Activated CD4-positive, alpha-beta memory T cell treated with anti-CD3 and anti-CD28 coated beads for 36 hours (primary cell): ENCODE results near the gene PTCH1. TPM values are rescaled to one million over a fixed set of nuclear protein-coding genes. Genes with fewer than 3 reads are reported as not detected.
A peak's percentile ranks its signal among the peaks of the same experiment; 100 is the strongest.

ENCODE experiments used
- CTCF ChIA-PET: fragments of 350-600 bp; sonication (Branson Sonifier 250); formaldehyde crosslinking; loops from one replicate; lab custom pipeline; 2021; ENCODE audit warnings: antibody characterized with exemption, inconsistent platforms; lab: Charles Lee
- POLR2A ChIA-PET: fragments of 350-600 bp; sonication (Branson Sonifier 250); formaldehyde crosslinking; loops from one replicate; lab custom pipeline; 2021; ENCODE audit warnings: antibody characterized with exemption; lab: Charles Lee
- DNase-seq: peaks from one replicate; pipeline ENCODE4 v3.0.0-alpha.2; 2020
- H3K27ac Mint-ChIP-seq: one replicate; pipeline ENCODE4 v1.8.0; 2021; ENCODE audit warnings: mixed read lengths
- H3K27me3 Mint-ChIP-seq: one replicate; pipeline ENCODE4 v1.8.0; 2021; ENCODE audit warnings: mixed read lengths
- H3K36me3 Mint-ChIP-seq: one replicate; pipeline ENCODE4 v1.8.0; 2021; ENCODE audit warnings: mixed read lengths
- H3K4me1 Mint-ChIP-seq: one replicate; pipeline ENCODE4 v1.8.0; 2021; ENCODE audit warnings: low read depth, mixed read lengths
- H3K4me3 Mint-ChIP-seq: one replicate; pipeline ENCODE4 v1.8.0; 2021; ENCODE audit warnings: mild to moderate bottlenecking, mixed read lengths
- H3K9me3 Mint-ChIP-seq: one replicate; pipeline ENCODE4 v1.8.0; 2021; ENCODE audit warnings: mixed read lengths
- intact Hi-C: fragments of 100-400 bp; cut with micrococcal nuclease; formaldehyde crosslinking; loops from one replicate; pipeline ENCODE4 v1.15.1; 2023
- total RNA-seq, 2 experiments: library from RNA; stranded (reverse); gene quantifications; one replicate each; pipeline ENCODE4 v1.2.3, GENCODE V29; 2021

Gene PTCH1
- total RNA-seq, 2 experiments from 2014 or later = 3.9 to 6.3 TPM

- CTCF ChIA-PET = no interaction called here
- H3K4me1 Mint-ChIP-seq = peaks cover 31% of the 10 kb centered on the region
Observed at GRCh38 chr9:95505072-95505716, 11.6 kb downstream of the PTCH1 start.

GRCh38 chr9:95504053-95504963, 12.5 kb downstream of the PTCH1 start:
- Mint-ChIP-seq H3K9me3 (no peaks in the 10 kb centered on the region), H3K4me1 (peaks cover 25% of the 10 kb centered on the region), H3K4me3 (peak overlapping the region; percentile 66), H3K36me3 (no peaks in the 10 kb centered on the region), H3K27ac (no peak overlapping the region), H3K27me3 (peaks cover 23% of the 10 kb centered on the region)
- POLR2A ChIA-PET = no interaction called here
- intact Hi-C loops = loop anchor here (10.0 kb wide), 1 partner anchor 1340 kb away; no protein-coding TSS in a partner anchor
- CTCF ChIA-PET = interaction anchor here (0.5 to 0.7 kb wide), 2 partner anchors 40 to 523 kb away, joined by 3 to 4 read pairs; no protein-coding TSS in a partner anchor
- no peak for DNase-seq

More at GRCh38 chr9:95505072-95505716, 11.6 kb downstream of the PTCH1 start:
- peak overlapping the region; percentile 66 for H3K4me3 Mint-ChIP-seq
- no peaks in the 10 kb centered on the region for H3K9me3 Mint-ChIP-seq
- H3K27ac Mint-ChIP-seq = peak overlapping the region; percentile 19
- POLR2A ChIA-PET = no interaction called here
- intact Hi-C loops = loop anchor here (5.0 to 10.0 kb wide), 2 partner anchors 778 to 1340 kb away; partner anchors contain the start of gene AOPEP
- H3K36me3 Mint-ChIP-seq = no peaks in the 10 kb centered on the region
- H3K27me3 Mint-ChIP-seq = peaks cover 24% of the 10 kb centered on the region
- DNase-seq = no peak

GRCh38 chr9:95503369-95503768, 13.4 kb downstream of the PTCH1 start:
- H3K27me3 Mint-ChIP-seq = peaks cover 23% of the 10 kb centered on the region
- H3K9me3 Mint-ChIP-seq = no peaks in the 10 kb centered on the region
- no peak overlapping the region for H3K4me3 Mint-ChIP-seq
- intact Hi-C loops = loop anchor here (10.0 kb wide), 1 partner anchor 1339 kb away; no protein-coding TSS in a partner anchor
- H3K27ac Mint-ChIP-seq = no peak overlapping the region
- POLR2A ChIA-PET = no interaction called here
- no peaks in the 10 kb centered on the region for H3K36me3 Mint-ChIP-seq
- DNase-seq = no peak
- CTCF ChIA-PET = interaction anchor here (0.5 kb wide), 1 partner anchor 524 kb away, joined by 3 read pairs; no protein-coding TSS in a partner anchor
- peaks cover 25% of the 10 kb centered on the region for H3K4me1 Mint-ChIP-seq

GRCh38 chr9:95502248-95502647, 14.5 kb downstream of the PTCH1 start:
- intact Hi-C loops = loop anchor here (10.0 kb wide), 1 partner anchor 1337 kb away; no protein-coding TSS in a partner anchor
- Mint-ChIP-seq H3K9me3 (no peaks in the 10 kb centered on the region), H3K36me3 (no peaks in the 10 kb centered on the region), H3K27ac (no peak overlapping the region), H3K4me1 (peaks cover 36% of the 10 kb centered on the region), H3K4me3 (no peak overlapping the region), H3K27me3 (peaks cover 22% of the 10 kb centered on the region)
- CTCF ChIA-PET = no interaction called here
- DNase-seq = no peak
- POLR2A ChIA-PET = no interaction called here

- DNase-seq = no peak
- H3K27me3 Mint-ChIP-seq = peaks cover 19% of the 10 kb centered on the region
- no peaks in the 10 kb centered on the region for H3K36me3 Mint-ChIP-seq
- no peak overlapping the region for H3K27ac Mint-ChIP-seq
- H3K4me1 Mint-ChIP-seq = peaks cover 39% of the 10 kb centered on the region
- CTCF ChIA-PET = no interaction called here
- no peaks in the 10 kb centered on the region for H3K9me3 Mint-ChIP-seq
- intact Hi-C loops = loop anchor here (10.0 kb wide), 2 partner anchors 325 to 1335 kb away; no protein-coding TSS in a partner anchor
- no peak overlapping the region for H3K4me3 Mint-ChIP-seq
- POLR2A ChIA-PET = no interaction called here
Observed at GRCh38 chr9:95499847-95500246, 16.9 kb downstream of the PTCH1 start.

- ChIA-PET CTCF (no interaction called here), POLR2A (no interaction called here)
- peaks cover 41% of the 10 kb centered on the region for H3K4me1 Mint-ChIP-seq
- intact Hi-C loops = loop anchor here (10.0 kb wide), 1 partner anchor 324 kb away; no protein-coding TSS in a partner anchor
- no peaks in the 10 kb centered on the region for H3K9me3 Mint-ChIP-seq
- H3K27ac Mint-ChIP-seq = no peak overlapping the region
- no peak overlapping the region for H3K4me3 Mint-ChIP-seq
- no peak for DNase-seq
- H3K36me3 Mint-ChIP-seq = no peaks in the 10 kb centered on the region
- H3K27me3 Mint-ChIP-seq = peaks cover 13% of the 10 kb centered on the region
Observed at GRCh38 chr9:95499046-95499676, 17.6 kb downstream of the PTCH1 start.

DNA sequence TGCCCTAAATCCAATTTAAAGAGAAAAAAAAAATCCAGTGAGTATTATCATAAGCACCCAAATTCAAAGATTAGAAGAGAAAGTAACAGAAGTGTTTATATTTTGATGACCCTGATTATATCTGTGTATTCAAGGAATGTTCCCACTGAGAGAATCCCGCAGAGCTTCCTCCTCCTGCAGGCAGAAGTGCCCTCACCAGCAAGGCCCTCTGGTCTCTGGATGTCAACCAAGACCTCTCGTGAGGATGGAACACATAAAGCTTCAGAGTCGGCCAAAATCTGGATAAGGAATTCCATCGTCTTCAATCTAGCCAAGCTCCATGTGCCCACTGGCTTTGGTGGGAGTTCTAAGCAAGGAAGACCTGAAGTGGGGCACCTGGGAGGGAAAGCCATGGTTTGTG, 18.1 kb downstream of the PTCH1 start:
- H3K4me3 Mint-ChIP-seq = no peak overlapping the region
- ChIA-PET POLR2A (no interaction called here), CTCF (no interaction called here)
- no peaks in the 10 kb centered on the region for H3K36me3 Mint-ChIP-seq
- H3K4me1 Mint-ChIP-seq = peaks cover 41% of the 10 kb centered on the region
- intact Hi-C loops = loop anchor here (10.0 kb wide), 1 partner anchor 324 kb away; no protein-coding TSS in a partner anchor
- H3K27me3 Mint-ChIP-seq = peaks cover 12% of the 10 kb centered on the region
- DNase-seq = no peak
- no peak overlapping the region for H3K27ac Mint-ChIP-seq
- no peaks in the 10 kb centered on the region for H3K9me3 Mint-ChIP-seq

GRCh38 chr9:95497772-95498171, 19.0 kb downstream of the PTCH1 start:
- no peaks in the 10 kb centered on the region for H3K9me3 Mint-ChIP-seq
- peaks cover 8% of the 10 kb centered on the region for H3K27me3 Mint-ChIP-seq
- ChIA-PET POLR2A (no interaction called here), CTCF (no interaction called here)
- no peak for DNase-seq
- peaks cover 40% of the 10 kb centered on the region for H3K4me1 Mint-ChIP-seq
- intact Hi-C loops = loop anchor here (10.0 kb wide), 1 partner anchor 323 kb away; no protein-coding TSS in a partner anchor
- H3K27ac Mint-ChIP-seq = no peak overlapping the region
- H3K36me3 Mint-ChIP-seq = no peaks in the 10 kb centered on the region
- H3K4me3 Mint-ChIP-seq = no peak overlapping the region

DNA sequence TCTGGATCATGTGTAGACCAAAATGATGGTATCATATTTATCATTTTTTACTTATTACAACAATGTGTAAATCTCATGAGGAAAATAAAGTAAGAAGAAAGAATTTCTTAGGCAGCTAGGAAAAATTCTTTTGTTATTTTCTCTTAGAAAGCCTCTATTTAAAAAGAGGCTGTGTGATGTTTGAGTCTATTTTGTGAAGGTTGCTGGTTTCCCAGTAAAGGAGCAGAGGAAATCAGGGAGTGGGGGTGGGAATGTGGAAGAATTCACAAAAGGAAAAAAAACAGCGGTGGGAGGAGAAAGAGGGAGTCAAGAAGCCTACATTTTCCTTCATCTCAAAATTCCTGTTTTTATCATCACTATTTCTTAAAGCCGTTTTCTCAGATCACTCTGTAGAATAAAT, 20.1 kb downstream of the PTCH1 start:
- POLR2A ChIA-PET = no interaction called here

GRCh38 chr9:95495961-95496360, 20.8 kb downstream of the PTCH1 start:
- Mint-ChIP-seq H3K4me1 (peaks cover 48% of the 10 kb centered on the region), H3K27me3 (peaks cover 4% of the 10 kb centered on the region), H3K9me3 (no peaks in the 10 kb centered on the region), H3K27ac (no peak overlapping the region), H3K36me3 (no peaks in the 10 kb centered on the region), H3K4me3 (no peak overlapping the region)
- POLR2A ChIA-PET = interaction anchor here (1.3 kb wide), 1 partner anchor 11 kb away, joined by 3 read pairs; no protein-coding TSS in a partner anchor
- intact Hi-C loops = loop anchor here (2.0 to 10.0 kb wide), 2 partner anchors 33 to 321 kb away; no protein-coding TSS in a partner anchor
- CTCF ChIA-PET = no interaction called here
- DNase-seq = no peak

More for the DNA sequence above, 20.1 kb downstream of the PTCH1 start:
- peaks cover 4% of the 10 kb centered on the region for H3K27me3 Mint-ChIP-seq
- no peak for DNase-seq
- intact Hi-C loops = loop anchor here (10.0 kb wide), 1 partner anchor 322 kb away; no protein-coding TSS in a partner anchor
- no peaks in the 10 kb centered on the region for H3K36me3 Mint-ChIP-seq
- no peak overlapping the region for H3K4me3 Mint-ChIP-seq
- CTCF ChIA-PET = no interaction called here
- H3K27ac Mint-ChIP-seq = no peak overlapping the region
- peaks cover 46% of the 10 kb centered on the region for H3K4me1 Mint-ChIP-seq
- H3K9me3 Mint-ChIP-seq = no peaks in the 10 kb centered on the region

DNA sequence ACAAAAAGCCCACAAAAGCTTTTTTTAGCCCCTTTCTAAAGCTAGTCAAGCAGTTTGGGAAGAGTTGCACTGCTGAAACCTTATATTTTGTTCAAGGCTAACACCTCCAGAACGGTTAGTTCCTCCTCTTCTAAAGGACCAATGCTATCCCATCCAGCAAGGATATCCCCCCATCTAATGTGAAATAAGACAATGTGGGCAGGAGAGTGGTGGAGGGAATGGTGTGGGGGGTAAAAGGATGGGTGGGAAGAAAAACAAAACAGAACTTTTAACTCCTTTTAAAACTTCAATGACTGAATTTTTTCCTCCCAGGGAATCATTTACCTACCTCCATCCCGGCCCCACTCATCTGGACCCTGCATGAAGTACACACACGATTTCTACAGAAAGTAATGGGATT, 21.2 kb downstream of the PTCH1 start:
- Mint-ChIP-seq H3K4me1 (peaks cover 49% of the 10 kb centered on the region), H3K9me3 (no peaks in the 10 kb centered on the region), H3K4me3 (no peak overlapping the region), H3K27ac (no peak overlapping the region), H3K36me3 (no peaks in the 10 kb centered on the region), H3K27me3 (peaks cover 4% of the 10 kb centered on the region)
- DNase-seq = no peak
- CTCF ChIA-PET = no interaction called here
- intact Hi-C loops = loop anchor here (2.0 to 10.0 kb wide), 2 partner anchors 33 to 321 kb away; no protein-coding TSS in a partner anchor
- POLR2A ChIA-PET = interaction anchor here (1.3 kb wide), 1 partner anchor 11 kb away, joined by 3 read pairs; no protein-coding TSS in a partner anchor
